ENCODE measurements around the gene SYTL4.
A peak's percentile ranks its signal among the peaks of the same experiment; 100 is the strongest.

Gene SYTL4

GRCh38 chrX:100685997-100686305 lies 46.0 kb downstream of the SYTL4 start:
- peaks cover 27% of the 10 kb centered on the region for H3K9me3 Mint-ChIP-seq
- H3K27ac Mint-ChIP-seq = no peak overlapping the region
- H3K4me1 Mint-ChIP-seq = no peaks in the 10 kb centered on the region
- TF ChIP-seq, protein P1, sequence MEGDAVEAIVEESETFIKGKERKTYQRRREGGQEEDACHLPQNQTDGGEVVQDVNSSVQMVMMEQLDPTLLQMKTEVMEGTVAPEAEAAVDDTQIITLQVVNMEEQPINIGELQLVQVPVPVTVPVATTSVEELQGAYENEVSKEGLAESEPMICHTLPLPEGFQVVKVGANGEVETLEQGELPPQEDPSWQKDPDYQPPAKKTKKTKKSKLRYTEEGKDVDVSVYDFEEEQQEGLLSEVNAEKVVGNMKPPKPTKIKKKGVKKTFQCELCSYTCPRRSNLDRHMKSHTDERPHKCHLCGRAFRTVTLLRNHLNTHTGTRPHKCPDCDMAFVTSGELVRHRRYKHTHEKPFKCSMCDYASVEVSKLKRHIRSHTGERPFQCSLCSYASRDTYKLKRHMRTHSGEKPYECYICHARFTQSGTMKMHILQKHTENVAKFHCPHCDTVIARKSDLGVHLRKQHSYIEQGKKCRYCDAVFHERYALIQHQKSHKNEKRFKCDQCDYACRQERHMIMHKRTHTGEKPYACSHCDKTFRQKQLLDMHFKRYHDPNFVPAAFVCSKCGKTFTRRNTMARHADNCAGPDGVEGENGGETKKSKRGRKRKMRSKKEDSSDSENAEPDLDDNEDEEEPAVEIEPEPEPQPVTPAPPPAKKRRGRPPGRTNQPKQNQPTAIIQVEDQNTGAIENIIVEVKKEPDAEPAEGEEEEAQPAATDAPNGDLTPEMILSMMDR (IDR thresholded peaks at IDR 0.05) = no peak
- no peak overlapping the region for H3K4me3 Mint-ChIP-seq
- H3K36me3 Mint-ChIP-seq (ENCODE audit: low read depth) = no peaks in the 10 kb centered on the region
- peaks cover 6% of the 10 kb centered on the region for H3K27me3 Mint-ChIP-seq (ENCODE audit: low read depth, poor library complexity)
- no peak for DNase-seq

DNA sequence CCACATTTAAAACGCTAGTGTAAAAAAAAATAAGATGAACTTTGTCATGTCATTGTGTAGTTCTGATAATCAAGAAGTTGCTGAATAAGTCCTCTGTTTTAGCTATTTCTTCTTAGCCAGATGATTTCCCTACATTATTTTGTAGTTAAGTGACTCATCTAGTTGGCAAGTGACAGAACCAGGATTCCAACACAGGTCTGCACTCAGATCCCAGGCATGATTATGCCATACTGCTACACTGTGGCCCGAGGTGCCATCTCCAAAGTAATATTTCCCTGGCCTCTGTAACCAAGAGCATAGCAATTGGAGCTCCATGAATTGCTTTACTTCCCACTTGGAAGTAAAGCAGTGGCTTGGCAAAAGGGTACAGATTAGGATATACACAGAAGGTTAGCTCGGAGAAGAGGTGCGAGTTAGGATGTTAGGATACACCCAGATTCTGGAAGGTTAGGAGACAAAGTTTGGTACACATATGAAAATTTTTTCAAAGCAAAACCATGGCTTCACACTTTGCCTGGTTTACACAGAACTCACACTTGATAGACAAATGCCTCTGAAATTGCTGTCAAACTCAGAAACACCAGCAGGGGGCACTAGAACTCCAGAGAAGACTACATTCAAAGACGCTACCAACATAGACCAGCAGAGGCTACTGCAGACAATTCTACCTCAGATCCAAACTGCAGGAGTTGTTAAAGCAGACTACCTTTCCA lies 46.5 kb downstream of the SYTL4 start:
- Mint-ChIP-seq H3K36me3 (ENCODE audit: low read depth) (no peaks in the 10 kb centered on the region), H3K27me3 (ENCODE audit: low read depth, poor library complexity) (peaks cover under 1% of the 10 kb centered on the region), H3K4me3 (no peak overlapping the region), H3K9me3 (peaks cover 28% of the 10 kb centered on the region), H3K4me1 (no peaks in the 10 kb centered on the region), H3K27ac (no peak overlapping the region)
- TF ChIP-seq, protein P1 (IDR thresholded peaks at IDR 0.05) = peak; percentile 75
- DNase-seq = peak; percentile 65

- TF ChIP-seq, protein P1 (IDR thresholded peaks at IDR 0.05) = no peak
- H3K27me3 Mint-ChIP-seq (ENCODE audit: low read depth, poor library complexity) = no peaks in the 10 kb centered on the region
- peaks cover 21% of the 10 kb centered on the region for H3K9me3 Mint-ChIP-seq
- no peak overlapping the region for H3K27ac Mint-ChIP-seq
- H3K4me3 Mint-ChIP-seq = no peak overlapping the region
- H3K4me1 Mint-ChIP-seq = no peaks in the 10 kb centered on the region
- no peaks in the 10 kb centered on the region for H3K36me3 Mint-ChIP-seq (ENCODE audit: low read depth)
- DNase-seq = no peak
Observed at GRCh38 chrX:100682939-100683338, 49.0 kb downstream of the SYTL4 start.

DNA sequence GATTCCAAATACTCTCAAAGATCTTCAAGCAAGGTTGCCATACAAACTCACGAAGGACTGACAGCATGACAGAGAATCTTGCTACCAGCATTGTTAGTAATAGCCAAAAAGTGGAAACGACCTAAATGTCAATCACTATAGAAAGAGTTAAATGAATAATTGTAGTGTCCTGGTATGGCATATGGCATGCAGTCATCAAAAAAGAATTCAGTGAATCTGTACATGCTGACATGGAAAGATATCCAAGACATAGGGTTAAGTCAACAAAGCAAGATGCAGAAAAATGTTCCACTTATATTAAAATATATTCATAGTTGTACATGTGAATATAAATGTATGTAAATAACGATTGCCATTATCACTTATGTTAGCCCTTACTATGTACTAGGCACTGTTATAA lies 50.3 kb downstream of the SYTL4 start:
- Mint-ChIP-seq H3K4me1 (no peaks in the 10 kb centered on the region), H3K4me3 (no peak overlapping the region), H3K27ac (no peak overlapping the region), H3K9me3 (peaks cover 11% of the 10 kb centered on the region), H3K36me3 (ENCODE audit: low read depth) (no peaks in the 10 kb centered on the region), H3K27me3 (ENCODE audit: low read depth, poor library complexity) (no peaks in the 10 kb centered on the region)
- TF ChIP-seq, protein P1 (IDR thresholded peaks at IDR 0.05) = no peak
- DNase-seq = no peak

DNA sequence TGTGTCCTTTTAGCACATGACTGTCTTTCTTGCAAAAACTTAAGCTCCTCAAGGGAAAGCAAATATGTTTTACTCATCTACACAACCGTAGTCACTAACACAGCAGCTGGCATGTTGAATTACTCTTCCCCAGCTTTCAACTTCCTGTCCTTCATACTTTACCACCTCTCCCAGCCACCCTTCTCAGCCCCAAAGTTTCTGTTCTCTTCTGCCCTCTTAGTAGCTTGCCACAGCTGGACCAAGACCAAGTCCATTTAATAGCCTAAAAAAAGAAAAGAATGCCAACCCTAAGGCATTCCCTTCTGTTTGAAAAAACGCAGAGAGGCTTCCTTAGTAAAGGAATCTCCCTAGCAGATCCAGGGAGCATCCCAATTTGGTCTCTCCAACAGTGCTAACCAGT lies 51.2 kb downstream of the SYTL4 start:
- peaks cover 3% of the 10 kb centered on the region for H3K27me3 Mint-ChIP-seq (ENCODE audit: low read depth, poor library complexity)
- H3K27ac Mint-ChIP-seq = no peak overlapping the region
- no peaks in the 10 kb centered on the region for H3K4me1 Mint-ChIP-seq
- TF ChIP-seq, protein P1 (IDR thresholded peaks at IDR 0.05) = no peak
- peaks cover 8% of the 10 kb centered on the region for H3K9me3 Mint-ChIP-seq
- no peaks in the 10 kb centered on the region for H3K36me3 Mint-ChIP-seq (ENCODE audit: low read depth)
- no peak overlapping the region for H3K4me3 Mint-ChIP-seq
- DNase-seq = no peak

GRCh38 chrX:100677611-100678181 lies 54.2 kb downstream of the SYTL4 start:
- Mint-ChIP-seq H3K4me3 (no peak overlapping the region), H3K4me1 (no peaks in the 10 kb centered on the region), H3K27me3 (ENCODE audit: low read depth, poor library complexity) (peaks cover 3% of the 10 kb centered on the region), H3K9me3 (peaks cover 11% of the 10 kb centered on the region), H3K36me3 (ENCODE audit: low read depth) (no peaks in the 10 kb centered on the region), H3K27ac (no peak overlapping the region)
- TF ChIP-seq, protein P1 (IDR thresholded peaks at IDR 0.05) = no peak
- DNase-seq = no peak
